SK-N-SH treated with all-trans-retinoic acid at 6 μM for 48 hours (cell line): ENCODE measurements around the gene C3orf52.

ENCODE experiments used
- ATAC-seq: fragments of 200-7000 bp; cut with Tn5 transposase; 3 replicates; pipeline ENCODE4 v1.9.1; 2020; ENCODE audit warnings: mild to moderate bottlenecking, moderate library complexity
- ARNTL ChIP-seq: fragments of 450-650 bp; formaldehyde crosslinking; IDR thresholded peaks from 2 replicates; pipeline ENCODE4 v1.5.0; 2020; ENCODE audit warnings: low read depth, mild to moderate bottlenecking, moderate library complexity, borderline replicate concordance
- BACH2 ChIP-seq: fragments of 250-450 bp; sonication (Bioruptor Pico); IDR thresholded peaks from 2 replicates; pipeline ENCODE4 v1.9.0; 2021; ENCODE audit warnings: mild to moderate bottlenecking, borderline replicate concordance
- CREB5 ChIP-seq: fragments of 250-450 bp; sonication (Bioruptor Pico); IDR thresholded peaks from 2 replicates; pipeline ENCODE4 v1.5.1; 2020; ENCODE audit warnings: low read depth, mild to moderate bottlenecking, moderate library complexity
- CSDC2 ChIP-seq: fragments of 250-450 bp; sonication (Bioruptor Pico); IDR thresholded peaks from 2 replicates; pipeline ENCODE4 v1.5.0; 2020; ENCODE audit warnings: mild to moderate bottlenecking, moderate library complexity
- CSRNP3 ChIP-seq: fragments of 250-450 bp; sonication (Bioruptor Pico); IDR thresholded peaks from 2 replicates; pipeline ENCODE4 v1.5.1; 2021; ENCODE audit warnings: mild to moderate bottlenecking, moderate library complexity
- ESRRG ChIP-seq: fragments of 250-450 bp; sonication (Bioruptor Pico); IDR thresholded peaks from 2 replicates; pipeline ENCODE4 v1.6.1; 2021; ENCODE audit warnings: mild to moderate bottlenecking
- GLIS3 ChIP-seq: fragments of 250-450 bp; sonication (Bioruptor Pico); IDR thresholded peaks from 2 replicates; pipeline ENCODE4 v1.5.0; 2020; ENCODE audit warnings: mild to moderate bottlenecking, moderate library complexity
- OSR1 ChIP-seq: fragments of 250-450 bp; sonication (Bioruptor Pico); IDR thresholded peaks from 2 replicates; pipeline ENCODE4 v1.8.0; 2022; ENCODE audit warnings: moderate library complexity, mild to moderate bottlenecking, inconsistent platforms
- PATZ1 ChIP-seq: fragments of 250-450 bp; sonication (Bioruptor Pico); IDR thresholded peaks from 2 replicates; pipeline ENCODE4 v1.8.0; 2020; ENCODE audit warnings: mild to moderate bottlenecking, moderate library complexity, borderline replicate concordance
- POU6F1 ChIP-seq: fragments of 250-450 bp; sonication (Bioruptor Pico); IDR thresholded peaks from 2 replicates; pipeline ENCODE4 v1.8.0; 2021; ENCODE audit warnings: low read depth, mild to moderate bottlenecking, moderate library complexity, borderline replicate concordance
- PPARA ChIP-seq: fragments of 250-450 bp; sonication (Bioruptor Pico); IDR thresholded peaks from 2 replicates; pipeline ENCODE4 v1.5.0; 2020; ENCODE audit warnings: mild to moderate bottlenecking, borderline replicate concordance
- RARB ChIP-seq: fragments of 250-450 bp; sonication (Bioruptor Pico); IDR thresholded peaks from 2 replicates; pipeline ENCODE4 v1.8.0; 2021; ENCODE audit warnings: mild to moderate bottlenecking, moderate library complexity
- TCF4 ChIP-seq: fragments of 250-450 bp; sonication (Bioruptor Pico); IDR thresholded peaks from 2 replicates; pipeline ENCODE4 v1.8.0; 2021; ENCODE audit warnings: mild to moderate bottlenecking, moderate library complexity, borderline replicate concordance
- TOX ChIP-seq: fragments of 250-450 bp; sonication (Bioruptor Pico); IDR thresholded peaks from 2 replicates; pipeline ENCODE4 v1.8.0; 2021; ENCODE audit warnings: mild to moderate bottlenecking, moderate library complexity, borderline replicate concordance
- TSHZ2 ChIP-seq: fragments of 250-450 bp; sonication (Bioruptor Pico); IDR thresholded peaks from 2 replicates; pipeline ENCODE4 v1.5.0; 2020; ENCODE audit warnings: mild to moderate bottlenecking, moderate library complexity
- ZC3H10 ChIP-seq: fragments of 250-450 bp; sonication (Bioruptor Pico); IDR thresholded peaks from 2 replicates; pipeline ENCODE4 v1.5.1; 2021; ENCODE audit warnings: mild to moderate bottlenecking, moderate library complexity
- ZFP30 ChIP-seq: fragments of 450-650 bp; formaldehyde crosslinking; IDR thresholded peaks from 2 replicates; pipeline ENCODE4 v1.5.0; 2022; ENCODE audit warnings: mild to moderate bottlenecking, moderate library complexity
- ZNF565 ChIP-seq: fragments of 450-650 bp; formaldehyde crosslinking; conservative IDR thresholded peaks from 2 replicates; pipeline ENCODE4 v1.5.0; 2020; ENCODE audit warnings: low read depth, mild to moderate bottlenecking, moderate library complexity
- ZNF70 ChIP-seq: fragments of 450-650 bp; formaldehyde crosslinking; IDR thresholded peaks from 2 replicates; pipeline ENCODE4 v1.5.0; 2020; ENCODE audit warnings: mild to moderate bottlenecking, moderate library complexity
- ZNF8 ChIP-seq: fragments of 450-650 bp; formaldehyde crosslinking; IDR thresholded peaks from 2 replicates; pipeline ENCODE4 v1.5.0; 2020; ENCODE audit warnings: mild to moderate bottlenecking, moderate library complexity

Gene C3orf52

GRCh38 chr3:112085735-112086075 is 484 bp upstream of the C3orf52 start:
- TF ChIP-seq ZFP30, result no peak
- TF ChIP-seq ZNF565 (CRISPR knock-in tag), result no peak
- no peak for TF ChIP-seq TSHZ2 (CRISPR knock-in tag)
- TF ChIP-seq BACH2, result no peak
- TF ChIP-seq CSRNP3 (CRISPR knock-in tag), result no peak
- TF ChIP-seq RARB (CRISPR knock-in tag), result no peak
- TF ChIP-seq ESRRG (CRISPR knock-in tag), result no peak
- TF ChIP-seq PATZ1 (CRISPR knock-in tag), result no peak
- no peak for TF ChIP-seq TCF4
- no peak for TF ChIP-seq PPARA (CRISPR knock-in tag)
- TF ChIP-seq POU6F1 (CRISPR knock-in tag), result no peak
- TF ChIP-seq ARNTL (CRISPR knock-in tag), result no peak
- no peak for TF ChIP-seq ZC3H10 (CRISPR knock-in tag)
- no peak for TF ChIP-seq OSR1 (CRISPR knock-in tag)
- no peak for TF ChIP-seq CSDC2
- no peak for ATAC-seq

- TF ChIP-seq ZFP30 (no peak), ZC3H10 (CRISPR knock-in tag) (no peak), CSDC2 (no peak), ZNF8 (CRISPR knock-in tag) (no peak), TOX (CRISPR knock-in tag) (no peak)
- TF ChIP-seq, all 23 proteins: peak for 0
- peak; percentile 9; the same call in 2 of the 3 replicates for ATAC-seq
These were observed 811 bp downstream of the C3orf52 start for GRCh38 chr3:112086875-112087524.

GRCh38 chr3:112087746-112088145 is 1.6 kb downstream of the C3orf52 start:
- TF ChIP-seq ZNF565 (CRISPR knock-in tag), result no peak
- TF ChIP-seq ESRRG (CRISPR knock-in tag), result no peak
- TF ChIP-seq GLIS3 (CRISPR knock-in tag), result no peak
- TF ChIP-seq CREB5 (CRISPR knock-in tag), result no peak
- no peak for TF ChIP-seq ZC3H10 (CRISPR knock-in tag)
- no peak for TF ChIP-seq ZNF70 (CRISPR knock-in tag)
- no peak for TF ChIP-seq TCF4
- TF ChIP-seq ZFP30, result no peak
- TF ChIP-seq PPARA (CRISPR knock-in tag), result no peak
- TF ChIP-seq ZNF8 (CRISPR knock-in tag), result no peak
- ATAC-seq, result no peak
